Transverse colon (tissue), 4 donors: ENCODE results near the gene PIGC.

Experiments used
- EP300 ChIP-seq: sonication (generic); formaldehyde crosslinking; IDR thresholded peaks from one replicate; pipeline ENCODE4 v1.6.1; 2017; ENCODE audit warnings: antibody characterized with exemption, low read depth
- POLR2A ChIP-seq: fragments of 450-650 bp; IDR thresholded peaks from one replicate; pipeline ENCODE4 v1.6.1; 2016; ENCODE audit warnings: antibody characterized with exemption, mild to moderate bottlenecking, moderate library complexity
- POLR2AphosphoS5 ChIP-seq, 3 donors: sonication (generic); formaldehyde crosslinking; IDR thresholded peaks; one replicate each; pipeline ENCODE4 v1.6.1; 2016; ENCODE audit warnings: antibody characterized with exemption in 3 of 3
- TF ChIP-seq, protein P1 (sequence below), 5 experiments: fragments of 200-600 bp in 3 of 5; fragments of 450-650 bp in 2 of 5; sonication (generic) in 3 of 5; IDR thresholded peaks; 1 replicate in 2 of 5; 2 replicates in 3 of 5; pipeline ENCODE4 v1.5.1; 2016 to 2017; ENCODE audit warnings: antibody characterized with exemption in 5 of 5, inconsistent platforms in 3 of 5, mild to moderate bottlenecking in 2 of 5, moderate library complexity in 1 of 5

DNA sequence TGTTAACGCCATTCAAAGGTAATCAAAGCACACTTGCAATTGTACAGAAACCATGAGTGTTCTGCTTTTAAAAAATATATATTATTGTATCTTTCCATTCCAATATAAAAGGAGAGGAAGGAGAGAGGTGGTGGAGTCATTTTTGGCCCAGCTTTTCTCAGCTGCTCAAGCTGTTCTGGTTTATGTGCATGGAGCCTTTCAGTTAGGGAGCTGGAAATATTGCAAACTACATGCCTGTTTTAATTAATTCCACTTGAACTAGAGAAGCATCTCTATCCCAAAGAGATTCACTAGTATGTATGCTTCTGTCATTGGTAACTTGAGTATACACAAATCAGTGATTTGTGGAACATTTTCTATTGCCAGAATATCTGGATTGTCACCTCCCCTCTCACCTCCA lies 51.9 kb downstream of the PIGC start:
- TF ChIP-seq, protein P1, sequence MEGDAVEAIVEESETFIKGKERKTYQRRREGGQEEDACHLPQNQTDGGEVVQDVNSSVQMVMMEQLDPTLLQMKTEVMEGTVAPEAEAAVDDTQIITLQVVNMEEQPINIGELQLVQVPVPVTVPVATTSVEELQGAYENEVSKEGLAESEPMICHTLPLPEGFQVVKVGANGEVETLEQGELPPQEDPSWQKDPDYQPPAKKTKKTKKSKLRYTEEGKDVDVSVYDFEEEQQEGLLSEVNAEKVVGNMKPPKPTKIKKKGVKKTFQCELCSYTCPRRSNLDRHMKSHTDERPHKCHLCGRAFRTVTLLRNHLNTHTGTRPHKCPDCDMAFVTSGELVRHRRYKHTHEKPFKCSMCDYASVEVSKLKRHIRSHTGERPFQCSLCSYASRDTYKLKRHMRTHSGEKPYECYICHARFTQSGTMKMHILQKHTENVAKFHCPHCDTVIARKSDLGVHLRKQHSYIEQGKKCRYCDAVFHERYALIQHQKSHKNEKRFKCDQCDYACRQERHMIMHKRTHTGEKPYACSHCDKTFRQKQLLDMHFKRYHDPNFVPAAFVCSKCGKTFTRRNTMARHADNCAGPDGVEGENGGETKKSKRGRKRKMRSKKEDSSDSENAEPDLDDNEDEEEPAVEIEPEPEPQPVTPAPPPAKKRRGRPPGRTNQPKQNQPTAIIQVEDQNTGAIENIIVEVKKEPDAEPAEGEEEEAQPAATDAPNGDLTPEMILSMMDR (IDR thresholded peaks at IDR 0.05): no peak
- TF ChIP-seq POLR2A (no peak), EP300 (no peak), POLR2AphosphoS5 (IDR thresholded peaks at IDR 0.05) (no peak)
